ENCODE measurements around the gene TBC1D17. TPM values are rescaled to one million over a fixed set of nuclear protein-coding genes. Genes with fewer than 3 reads are reported as not detected.

The TBC1D17 gene
- total RNA-seq, 2 experiments from 2014 or later, result 22.6 to 24.0 TPM

- no peak overlapping the region for H3K4me3 Mint-ChIP-seq
- peaks cover 2% of the 10 kb centered on the region for H3K9me3 Mint-ChIP-seq
- H3K4me1 Mint-ChIP-seq, result peaks cover 2% of the 10 kb centered on the region
- no peak for DNase-seq
- no peaks in the 10 kb centered on the region for H3K27me3 Mint-ChIP-seq
- peaks cover 19% of the 10 kb centered on the region for H3K36me3 Mint-ChIP-seq
- no peak overlapping the region for H3K27ac Mint-ChIP-seq
Observed at GRCh38 chr19:49887665-49888509, 10.4 kb downstream of the TBC1D17 start.

- Mint-ChIP-seq H3K27me3 (no peaks in the 10 kb centered on the region), H3K4me3 (no peak overlapping the region)
Observed at GRCh38 chr19:49888510-49888824, 11.0 kb downstream of the TBC1D17 start.

GRCh38 chr19:49889038-49889686, 11.7 kb downstream of the TBC1D17 start:
- DNase-seq, result no peak
- H3K27ac Mint-ChIP-seq, result no peak overlapping the region

More at GRCh38 chr19:49888510-49888824, 11.0 kb downstream of the TBC1D17 start:
- Mint-ChIP-seq H3K9me3 (peaks cover 2% of the 10 kb centered on the region), H3K27ac (no peak overlapping the region), H3K4me1 (peaks cover 2% of the 10 kb centered on the region), H3K36me3 (peaks cover 15% of the 10 kb centered on the region)
- DNase-seq, result no peak

DNA sequence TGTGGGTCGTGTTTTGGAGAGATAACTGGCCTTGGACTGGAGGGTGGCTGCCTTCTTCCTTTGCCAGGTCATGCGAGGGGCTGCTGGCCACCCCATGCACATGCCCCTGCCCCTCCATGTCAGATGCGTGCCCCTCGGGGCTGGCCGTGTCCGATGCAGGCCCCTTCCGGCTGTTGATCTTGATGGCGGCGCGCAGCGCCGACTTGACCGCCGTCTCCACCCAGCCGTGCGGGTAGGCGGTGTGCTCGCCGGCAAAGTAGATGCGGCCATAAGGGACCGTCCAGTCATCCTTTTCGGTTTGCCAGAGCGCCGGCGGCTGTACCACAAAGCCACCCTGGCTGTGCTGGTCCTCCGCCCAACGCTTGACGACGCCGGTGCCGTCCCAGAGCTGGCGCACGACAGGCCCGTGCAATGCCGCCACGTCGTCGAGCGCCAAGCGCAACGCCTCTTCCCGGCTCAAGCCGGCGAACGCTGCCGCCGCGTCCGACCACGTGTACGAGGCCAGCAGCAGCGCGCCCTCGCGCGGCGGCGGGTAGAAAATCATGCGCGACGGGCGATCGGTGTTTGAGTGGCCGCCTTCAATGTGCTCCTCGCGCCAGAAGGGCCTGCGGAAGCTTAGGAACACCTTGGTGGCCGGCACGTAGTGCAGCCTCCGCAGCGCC, 12.3 kb downstream of the TBC1D17 start:
- peaks cover 12% of the 10 kb centered on the region for H3K36me3 Mint-ChIP-seq

More at GRCh38 chr19:49889038-49889686, 11.7 kb downstream of the TBC1D17 start:
- Mint-ChIP-seq H3K4me1 (peaks cover 2% of the 10 kb centered on the region), H3K36me3 (peaks cover 12% of the 10 kb centered on the region), H3K4me3 (no peak overlapping the region), H3K9me3 (peaks cover 2% of the 10 kb centered on the region), H3K27me3 (no peaks in the 10 kb centered on the region)

DNA sequence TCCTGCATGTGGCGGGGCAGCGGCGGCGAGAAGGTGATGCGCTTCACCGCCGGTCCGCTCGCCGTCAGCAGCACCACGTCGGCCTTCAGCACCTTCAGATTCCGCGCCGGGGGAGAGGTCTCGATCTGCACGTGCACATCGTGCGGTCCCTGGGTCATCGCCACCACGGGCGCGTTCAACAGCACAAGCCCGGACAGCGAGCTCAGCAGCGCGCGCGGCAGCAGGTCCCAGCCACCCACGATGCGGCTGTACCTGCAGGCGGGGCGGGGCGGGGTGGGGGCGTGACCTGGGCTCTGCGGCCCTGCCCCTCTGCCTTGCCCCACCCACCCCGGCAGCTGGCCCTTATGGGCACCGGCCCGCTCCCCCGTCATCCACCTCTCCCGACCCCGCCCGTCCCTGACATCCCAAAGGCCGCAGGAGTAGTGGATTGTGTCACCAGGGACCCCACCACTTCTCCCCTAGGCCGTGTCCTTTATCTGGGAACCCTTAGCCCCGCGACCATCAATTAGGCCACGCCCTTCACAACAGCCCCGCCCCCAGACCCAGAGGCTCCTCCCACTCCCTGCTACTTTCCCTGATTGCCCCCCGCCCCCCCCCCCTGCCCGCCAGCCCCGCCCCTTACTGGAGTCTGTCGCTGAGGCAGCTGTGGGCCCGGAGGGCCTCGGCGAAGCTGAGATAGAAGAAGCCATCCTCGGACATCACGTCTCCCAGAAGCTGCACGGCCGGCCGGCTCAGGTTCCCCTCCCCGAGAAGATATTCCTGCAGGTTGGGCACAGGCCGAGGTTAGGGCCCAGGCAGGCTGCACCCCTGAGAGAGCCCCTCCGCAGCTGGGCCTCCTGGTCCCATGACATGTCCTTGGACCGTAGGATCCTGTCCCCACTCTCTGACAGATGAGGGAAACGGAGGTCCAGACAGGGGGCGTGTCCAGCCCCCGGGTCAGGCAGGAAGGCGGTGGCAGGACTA, 13.1 kb downstream of the TBC1D17 start:
- Mint-ChIP-seq H3K4me3 (peak overlapping the region; percentile 57), H3K4me1 (peaks cover 6% of the 10 kb centered on the region), H3K9me3 (peaks cover 2% of the 10 kb centered on the region), H3K27ac (no peak overlapping the region), H3K27me3 (no peaks in the 10 kb centered on the region), H3K36me3 (peaks cover 10% of the 10 kb centered on the region)
- DNase-seq, result peak; percentile 57

More for the DNA sequence above, 12.3 kb downstream of the TBC1D17 start:
- DNase-seq, result peak; percentile 84
- Mint-ChIP-seq H3K27me3 (no peaks in the 10 kb centered on the region), H3K4me1 (peaks cover 2% of the 10 kb centered on the region), H3K27ac (no peak overlapping the region), H3K9me3 (peaks cover 2% of the 10 kb centered on the region), H3K4me3 (peak overlapping the region; percentile 57)

DNA sequence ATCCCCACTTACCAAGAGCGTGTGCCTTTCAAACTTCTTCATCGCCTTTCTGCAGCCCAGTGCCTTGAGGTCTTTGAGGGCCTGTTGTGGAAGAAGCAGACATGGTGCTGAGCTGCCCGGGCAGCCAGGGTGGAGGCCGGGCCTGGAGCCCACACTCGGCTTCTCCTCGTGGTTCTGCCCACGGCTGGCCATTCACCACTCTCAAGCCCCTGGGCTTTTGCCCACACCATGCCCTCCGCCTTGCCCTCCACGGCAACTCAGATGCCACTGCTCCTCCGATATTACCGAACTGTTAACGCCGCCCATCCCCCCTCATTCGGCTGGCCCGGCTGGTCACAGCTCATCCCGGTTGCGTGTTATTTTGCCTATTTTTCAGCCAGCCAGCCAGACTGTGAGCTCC, 13.9 kb downstream of the TBC1D17 start:
- DNase-seq, result no peak
- Mint-ChIP-seq H3K36me3 (peaks cover 10% of the 10 kb centered on the region), H3K4me3 (no peak overlapping the region), H3K27ac (no peak overlapping the region), H3K27me3 (no peaks in the 10 kb centered on the region), H3K9me3 (peaks cover 2% of the 10 kb centered on the region), H3K4me1 (peaks cover 11% of the 10 kb centered on the region)

GRCh38 chr19:49892716-49893115, 15.2 kb downstream of the TBC1D17 start:
- Mint-ChIP-seq H3K27ac (no peak overlapping the region), H3K4me3 (no peak overlapping the region), H3K36me3 (peaks cover 10% of the 10 kb centered on the region), H3K27me3 (no peaks in the 10 kb centered on the region), H3K4me1 (peaks cover 23% of the 10 kb centered on the region), H3K9me3 (peaks cover 2% of the 10 kb centered on the region)
- no peak for DNase-seq

- peaks cover 2% of the 10 kb centered on the region for H3K9me3 Mint-ChIP-seq
- no peak overlapping the region for H3K27ac Mint-ChIP-seq
- H3K27me3 Mint-ChIP-seq, result no peaks in the 10 kb centered on the region
- no peak overlapping the region for H3K4me3 Mint-ChIP-seq
- H3K36me3 Mint-ChIP-seq, result peaks cover 7% of the 10 kb centered on the region
- DNase-seq, result no peak
- peaks cover 26% of the 10 kb centered on the region for H3K4me1 Mint-ChIP-seq
Observed at GRCh38 chr19:49894011-49894664, 16.6 kb downstream of the TBC1D17 start.

- Mint-ChIP-seq H3K4me3 (no peak overlapping the region), H3K4me1 (peaks cover 26% of the 10 kb centered on the region), H3K36me3 (peaks cover 2% of the 10 kb centered on the region), H3K27ac (no peak overlapping the region), H3K27me3 (no peaks in the 10 kb centered on the region), H3K9me3 (no peaks in the 10 kb centered on the region)
- DNase-seq, result no peak
Observed at GRCh38 chr19:49894879-49895565, 17.5 kb downstream of the TBC1D17 start.

DNA sequence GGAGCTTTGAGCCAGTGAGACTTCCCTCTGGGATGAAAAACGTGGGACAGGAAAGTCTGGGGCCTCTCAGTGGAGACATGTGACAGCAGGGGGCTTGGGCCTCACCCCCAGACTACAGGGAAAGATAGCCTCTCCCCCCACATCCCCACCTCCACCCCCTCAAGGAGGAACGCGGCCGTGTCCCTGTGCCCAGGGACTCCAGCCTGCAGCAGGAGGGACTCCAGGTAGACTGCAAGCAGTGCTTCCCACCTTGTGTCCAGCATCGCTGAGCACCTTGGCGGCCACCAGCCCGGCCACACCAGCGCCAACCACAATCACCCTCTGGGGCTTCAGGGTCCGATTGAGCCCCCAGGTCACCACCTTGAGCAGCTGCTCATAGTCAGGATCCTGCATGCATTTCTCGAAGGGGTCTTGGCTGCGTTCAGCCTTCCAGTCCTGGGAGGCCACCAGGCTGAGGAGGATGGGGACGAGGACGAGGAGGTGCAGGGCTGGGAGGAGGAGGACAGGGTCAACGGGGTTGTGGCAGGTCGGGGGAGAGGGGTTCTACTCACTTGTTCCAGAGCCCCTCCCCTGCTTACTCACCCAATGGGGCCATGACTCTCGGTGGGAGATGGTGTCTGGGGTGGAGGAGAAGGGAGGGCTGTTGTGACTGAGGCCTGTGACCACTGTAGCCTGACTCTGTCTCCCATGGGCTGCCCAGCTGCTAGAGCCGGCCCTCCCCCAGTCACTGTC, 18.2 kb downstream of the TBC1D17 start:
- Mint-ChIP-seq H3K9me3 (no peaks in the 10 kb centered on the region), H3K27me3 (no peaks in the 10 kb centered on the region), H3K27ac (peak overlapping the region; percentile 85), H3K36me3 (peaks cover 2% of the 10 kb centered on the region), H3K4me1 (peaks cover 31% of the 10 kb centered on the region), H3K4me3 (no peak overlapping the region)
- no peak for DNase-seq

DNA sequence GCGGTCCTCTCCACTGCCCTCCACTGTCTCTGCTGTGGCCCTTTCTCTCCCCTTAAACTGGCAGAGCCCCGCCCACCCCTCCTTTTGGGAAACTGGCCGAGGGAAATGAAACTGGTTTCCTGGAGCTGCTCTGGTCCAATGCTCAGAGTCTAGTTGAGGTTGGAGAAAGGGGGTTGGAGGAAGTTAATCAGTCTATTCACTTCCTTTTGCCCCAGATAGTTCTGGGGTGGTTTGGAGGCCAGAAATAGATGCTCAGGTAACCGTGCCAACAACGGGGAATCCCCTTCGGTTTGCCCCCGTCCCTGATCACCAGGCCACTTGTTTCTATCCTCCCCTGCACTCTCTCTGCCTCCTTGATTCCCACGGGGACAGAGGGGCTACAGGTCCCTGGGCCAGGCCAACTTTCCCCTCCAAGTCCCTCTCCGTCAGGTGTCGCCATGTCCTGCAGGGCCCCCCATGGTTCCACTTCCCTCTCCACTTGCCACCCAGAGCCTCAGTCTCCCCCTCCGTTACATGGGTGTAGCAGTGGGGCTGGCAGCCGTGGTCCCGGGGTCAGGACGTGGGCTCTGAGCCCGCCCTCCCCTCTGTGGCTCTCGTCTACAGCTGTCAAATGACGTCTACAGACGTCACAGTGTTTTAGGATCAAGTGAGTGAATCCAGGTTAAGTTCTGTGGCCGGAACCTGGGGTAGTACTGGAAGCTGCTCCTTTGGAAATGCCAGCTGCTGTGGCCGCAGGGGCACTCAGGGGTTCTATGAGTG, 19.5 kb downstream of the TBC1D17 start, which contains the start of gene IL4I1:
IL4I1 (minus strand) TSS at position 25 of the 759 bp plus-strand sequence. CDS start 727 bp downstream, outside the sequence.
- H3K4me3 Mint-ChIP-seq, result peak within 1 kb of the TSS; percentile 68
- DNase-seq, result peak; percentile 70
- peaks cover 2% of the 10 kb centered on the region for H3K36me3 Mint-ChIP-seq
- H3K27me3 Mint-ChIP-seq, result no peaks in the 10 kb centered on the region
- H3K9me3 Mint-ChIP-seq, result no peaks in the 10 kb centered on the region
- peak within 1 kb of the TSS; percentile 85 for H3K27ac Mint-ChIP-seq
- peaks cover 41% of the 10 kb centered on the region for H3K4me1 Mint-ChIP-seq

GRCh38 chr19:49904136-49904535, 26.6 kb downstream of the TBC1D17 start:
- peaks cover 27% of the 10 kb centered on the region for H3K36me3 Mint-ChIP-seq
- H3K27me3 Mint-ChIP-seq, result no peaks in the 10 kb centered on the region
- peaks cover 39% of the 10 kb centered on the region for H3K4me1 Mint-ChIP-seq
- H3K9me3 Mint-ChIP-seq, result no peaks in the 10 kb centered on the region
- DNase-seq, result no peak
- H3K27ac Mint-ChIP-seq, result no peak overlapping the region
- no peak overlapping the region for H3K4me3 Mint-ChIP-seq

Data from activated naive CD8-positive, alpha-beta T cell treated with anti-CD3 and anti-CD28 coated beads for 36 hours (primary cell).